ENCODE data around the gene SPINK4. TPM values are rescaled to one million over a fixed set of nuclear protein-coding genes. Genes with fewer than 3 reads are reported as not detected.

Gene SPINK4
- total RNA-seq, 2 donors from 2014 or later: not detected

DNA sequence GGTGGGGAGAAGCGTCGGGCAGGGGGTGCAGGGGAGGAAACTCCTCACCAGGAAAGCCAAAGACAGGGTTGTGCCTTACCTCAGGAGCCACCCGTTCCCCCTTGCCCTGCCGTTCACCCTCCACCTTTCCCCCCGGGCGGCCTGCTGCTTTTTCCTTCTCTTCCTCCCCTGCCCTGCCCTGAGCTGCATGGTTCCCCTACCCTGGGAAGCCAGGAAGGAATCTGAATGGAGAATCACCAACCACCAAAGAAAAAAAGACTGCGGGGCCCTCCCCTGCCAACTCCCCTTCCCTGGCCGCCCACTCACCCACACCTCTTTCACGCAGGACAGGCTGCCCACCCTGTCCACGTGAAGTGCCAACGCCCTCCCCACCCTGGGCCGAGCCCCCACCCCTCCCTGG lies 49.5 kb downstream of the SPINK4 start:
- Histone ChIP-seq H3K4me1 (peaks cover 0 to 47% of the 10 kb centered on the region in 2 donors), H3K4me3 (peak overlapping the region; percentile 74 to 76), H3K27me3 (no peaks in the 10 kb centered on the region), H3K9me3 (no peaks in the 10 kb centered on the region), H3K27ac (peak overlapping the region; percentile 96 to 98), H3K36me3 (peaks cover under 1% of the 10 kb centered on the region)
- TF ChIP-seq, protein P1, sequence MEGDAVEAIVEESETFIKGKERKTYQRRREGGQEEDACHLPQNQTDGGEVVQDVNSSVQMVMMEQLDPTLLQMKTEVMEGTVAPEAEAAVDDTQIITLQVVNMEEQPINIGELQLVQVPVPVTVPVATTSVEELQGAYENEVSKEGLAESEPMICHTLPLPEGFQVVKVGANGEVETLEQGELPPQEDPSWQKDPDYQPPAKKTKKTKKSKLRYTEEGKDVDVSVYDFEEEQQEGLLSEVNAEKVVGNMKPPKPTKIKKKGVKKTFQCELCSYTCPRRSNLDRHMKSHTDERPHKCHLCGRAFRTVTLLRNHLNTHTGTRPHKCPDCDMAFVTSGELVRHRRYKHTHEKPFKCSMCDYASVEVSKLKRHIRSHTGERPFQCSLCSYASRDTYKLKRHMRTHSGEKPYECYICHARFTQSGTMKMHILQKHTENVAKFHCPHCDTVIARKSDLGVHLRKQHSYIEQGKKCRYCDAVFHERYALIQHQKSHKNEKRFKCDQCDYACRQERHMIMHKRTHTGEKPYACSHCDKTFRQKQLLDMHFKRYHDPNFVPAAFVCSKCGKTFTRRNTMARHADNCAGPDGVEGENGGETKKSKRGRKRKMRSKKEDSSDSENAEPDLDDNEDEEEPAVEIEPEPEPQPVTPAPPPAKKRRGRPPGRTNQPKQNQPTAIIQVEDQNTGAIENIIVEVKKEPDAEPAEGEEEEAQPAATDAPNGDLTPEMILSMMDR (IDR thresholded peaks at IDR 0.05): no peak
- no peak for DNase-seq (ENCODE audit: low spot score)

GRCh38 chr9:33289936-33290246 lies 49.9 kb downstream of the SPINK4 start:
- Histone ChIP-seq H3K4me1 (peaks cover 0 to 47% of the 10 kb centered on the region in 2 donors), H3K9me3 (no peaks in the 10 kb centered on the region), H3K27me3 (no peaks in the 10 kb centered on the region), H3K36me3 (peaks cover 4% of the 10 kb centered on the region), H3K4me3 (peak overlapping the region; percentile 74 to 76), H3K27ac (peak overlapping the region; percentile 96 to 98)
- TF ChIP-seq, protein P1 (IDR thresholded peaks at IDR 0.05): no peak
- no peak for DNase-seq (ENCODE audit: low spot score)

DNA sequence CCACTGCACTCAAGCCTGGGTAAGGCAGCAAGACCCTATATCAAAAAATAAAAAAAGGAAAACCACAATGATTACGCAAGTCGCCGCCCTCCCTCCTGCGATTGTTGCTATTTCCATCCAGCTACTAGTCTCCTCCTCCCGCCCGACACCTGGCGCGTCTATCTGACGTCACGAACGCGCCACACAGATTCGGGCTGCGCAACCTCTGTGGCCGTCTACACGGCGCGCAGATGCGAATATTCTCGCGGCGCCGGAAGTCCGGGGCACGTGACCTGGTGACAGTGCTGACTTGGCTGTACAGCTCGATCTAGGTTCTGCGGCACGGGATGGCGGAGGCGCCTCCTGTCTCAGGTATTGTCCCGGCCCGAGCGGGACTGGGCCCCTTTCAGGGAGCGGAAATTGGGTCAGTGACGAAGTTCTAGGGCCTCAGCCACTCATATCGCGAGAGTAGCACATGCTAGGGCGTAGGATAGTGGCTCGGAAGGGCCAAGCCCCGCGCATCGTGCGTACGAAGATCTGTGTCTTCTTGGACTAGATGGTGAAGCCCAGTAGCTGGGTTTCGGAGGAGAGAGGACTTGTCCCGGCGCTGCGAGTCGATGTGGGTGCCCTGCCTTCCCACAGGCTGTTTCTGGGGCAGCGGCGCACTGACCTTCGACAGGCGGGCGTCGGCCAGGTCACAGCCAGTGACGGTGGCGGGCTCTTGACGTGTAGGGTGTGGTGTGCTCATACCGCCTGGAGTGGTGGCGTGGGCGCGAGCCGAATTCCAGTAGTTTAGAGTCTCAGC lies 50.5 kb downstream of the SPINK4 start, which contains the start of gene NFX1:
Gene NFX1 (plus strand): TSS at position 270 of the 784 bp plus-strand sequence. CDS start 57 bp downstream, at position 327.
- peak within 1 kb of the TSS; percentile 74 to 76 for H3K4me3 ChIP-seq
- peak; percentile 99 for DNase-seq (ENCODE audit: low spot score)
- TF ChIP-seq, protein P1 (IDR thresholded peaks at IDR 0.05): no peak
- H3K36me3 ChIP-seq: peaks cover 10% of the 10 kb centered on the region
- H3K9me3 ChIP-seq: no peaks in the 10 kb centered on the region
- H3K27ac ChIP-seq: peak within 1 kb of the TSS; percentile 96 to 98
- H3K27me3 ChIP-seq: no peaks in the 10 kb centered on the region
- peaks cover 0 to 47% of the 10 kb centered on the region in 2 donors for H3K4me1 ChIP-seq

- no peaks in the 10 kb centered on the region for H3K27me3 ChIP-seq
- peak overlapping the region; percentile 96 to 98 for H3K27ac ChIP-seq
- TF ChIP-seq, protein P1 (IDR thresholded peaks at IDR 0.05): no peak
- DNase-seq (ENCODE audit: low spot score): no peak
- peaks cover 15% of the 10 kb centered on the region for H3K36me3 ChIP-seq
- peaks cover 0 to 48% of the 10 kb centered on the region in 2 donors for H3K4me1 ChIP-seq
- no peaks in the 10 kb centered on the region for H3K9me3 ChIP-seq
- peak overlapping the region; percentile 74 to 76 for H3K4me3 ChIP-seq
These were observed 51.0 kb downstream of the SPINK4 start for GRCh38 chr9:33291031-33291397.

- no peak overlapping the region for H3K4me3 ChIP-seq
- no peak for DNase-seq (ENCODE audit: low spot score)
- TF ChIP-seq, protein P1 (IDR thresholded peaks at IDR 0.05): no peak
- no peaks in the 10 kb centered on the region for H3K27me3 ChIP-seq
- H3K4me1 ChIP-seq: peaks cover 0 to 52% of the 10 kb centered on the region in 2 donors
- H3K9me3 ChIP-seq: no peaks in the 10 kb centered on the region
- H3K27ac ChIP-seq: peak overlapping the region; percentile 96 to 98
- peaks cover 24% of the 10 kb centered on the region for H3K36me3 ChIP-seq
These were observed 51.9 kb downstream of the SPINK4 start for GRCh38 chr9:33291901-33292300.
